Progenitor cell of endocrine pancreas (in vitro differentiated cells): ENCODE data around the gene ADAMTS16. TPM values are rescaled to one million over a fixed set of nuclear protein-coding genes. Genes with fewer than 3 reads are reported as not detected.

ENCODE experiments used
- DNase-seq: peaks from one replicate; pipeline ENCODE4 v3.0.0; 2021; ENCODE audit warnings: low spot score; ENCODE audit not compliant: unreplicated experiment
- H3K27ac Mint-ChIP-seq: 2 replicates; pipeline ENCODE4 v1.8.0; 2021; ENCODE audit warnings: mild to moderate bottlenecking, moderate library complexity, mixed read lengths
- H3K27me3 Mint-ChIP-seq: 2 replicates; pipeline ENCODE4 v1.8.0; 2021; ENCODE audit warnings: mixed read lengths
- H3K36me3 Mint-ChIP-seq: 2 replicates; pipeline ENCODE4 v1.8.0; 2022; ENCODE audit warnings: mixed read lengths; ENCODE audit not compliant: insufficient read depth
- H3K4me1 Mint-ChIP-seq: 2 replicates; pipeline ENCODE4 v1.8.0; 2021; ENCODE audit warnings: low read depth, mixed read lengths
- H3K4me3 Mint-ChIP-seq: 2 replicates; pipeline ENCODE4 v1.8.0; 2021; ENCODE audit warnings: low read depth, mild to moderate bottlenecking, moderate library complexity, mixed read lengths
- H3K9me3 Mint-ChIP-seq: 2 replicates; pipeline ENCODE4 v1.8.0; 2021; ENCODE audit warnings: low read depth, mixed read lengths
- CTCF ChIP-seq: fragments of 200-600 bp; sonication (generic); IDR thresholded peaks from one replicate; pipeline ENCODE4 v1.5.0; 2021; ENCODE audit warnings: antibody characterized with exemption, mild to moderate bottlenecking; ENCODE audit not compliant: unreplicated experiment
- total RNA-seq: library from RNA; stranded (reverse); gene quantifications from 2 replicates; pipeline ENCODE4 v1.2.1, GENCODE V29; 2021

ADAMTS16 gene
- total RNA-seq, 1 donor from 2014 or later = 40.7 TPM

GRCh38 chr5:5275211-5275610 is 135.1 kb downstream of the ADAMTS16 start:
- Mint-ChIP-seq H3K9me3 (no peaks in the 10 kb centered on the region), H3K36me3 (peaks cover 5% of the 10 kb centered on the region), H3K27ac (no peak overlapping the region), H3K4me1 (peaks cover 30% of the 10 kb centered on the region), H3K27me3 (no peaks in the 10 kb centered on the region), H3K4me3 (no peak overlapping the region)
- DNase-seq = no peak
- TF ChIP-seq CTCF = no peak

- TF ChIP-seq CTCF = no peak
These were observed 136.3 kb downstream of the ADAMTS16 start for GRCh38 chr5:5276430-5276829.

GRCh38 chr5:5276951-5277517 is 136.9 kb downstream of the ADAMTS16 start:
- no peak for DNase-seq
- Mint-ChIP-seq H3K4me3 (no peak overlapping the region), H3K27ac (no peak overlapping the region), H3K36me3 (peaks cover 3% of the 10 kb centered on the region), H3K27me3 (no peaks in the 10 kb centered on the region), H3K9me3 (no peaks in the 10 kb centered on the region), H3K4me1 (peaks cover 22% of the 10 kb centered on the region)
- no peak for TF ChIP-seq CTCF

More at GRCh38 chr5:5276430-5276829, 136.3 kb downstream of the ADAMTS16 start:
- peaks cover 3% of the 10 kb centered on the region for H3K36me3 Mint-ChIP-seq
- H3K9me3 Mint-ChIP-seq = no peaks in the 10 kb centered on the region
- no peak for DNase-seq
- no peak overlapping the region for H3K27ac Mint-ChIP-seq
- peaks cover 27% of the 10 kb centered on the region for H3K4me1 Mint-ChIP-seq
- H3K4me3 Mint-ChIP-seq = no peak overlapping the region
- no peaks in the 10 kb centered on the region for H3K27me3 Mint-ChIP-seq

- H3K4me1 Mint-ChIP-seq = peaks cover 20% of the 10 kb centered on the region
- no peaks in the 10 kb centered on the region for H3K9me3 Mint-ChIP-seq
- TF ChIP-seq CTCF = no peak
- peaks cover 9% of the 10 kb centered on the region for H3K36me3 Mint-ChIP-seq
- H3K4me3 Mint-ChIP-seq = no peak overlapping the region
- no peaks in the 10 kb centered on the region for H3K27me3 Mint-ChIP-seq
- no peak overlapping the region for H3K27ac Mint-ChIP-seq
- no peak for DNase-seq
These were observed 138.2 kb downstream of the ADAMTS16 start for GRCh38 chr5:5278201-5278814.

GRCh38 chr5:5278815-5279381 is 138.8 kb downstream of the ADAMTS16 start:
- Mint-ChIP-seq H3K9me3 (no peaks in the 10 kb centered on the region), H3K36me3 (peaks cover 10% of the 10 kb centered on the region), H3K4me1 (peaks cover 20% of the 10 kb centered on the region), H3K27ac (no peak overlapping the region), H3K27me3 (no peaks in the 10 kb centered on the region), H3K4me3 (no peak overlapping the region)
- no peak for TF ChIP-seq CTCF
- DNase-seq = no peak
